Measurements from ENCODE around the gene IRX4. TPM values are rescaled to one million over a fixed set of nuclear protein-coding genes. Genes with fewer than 3 reads are reported as not detected.

The IRX4 gene
- total RNA-seq, 2 donors from 2014 or later = not detected

DNA sequence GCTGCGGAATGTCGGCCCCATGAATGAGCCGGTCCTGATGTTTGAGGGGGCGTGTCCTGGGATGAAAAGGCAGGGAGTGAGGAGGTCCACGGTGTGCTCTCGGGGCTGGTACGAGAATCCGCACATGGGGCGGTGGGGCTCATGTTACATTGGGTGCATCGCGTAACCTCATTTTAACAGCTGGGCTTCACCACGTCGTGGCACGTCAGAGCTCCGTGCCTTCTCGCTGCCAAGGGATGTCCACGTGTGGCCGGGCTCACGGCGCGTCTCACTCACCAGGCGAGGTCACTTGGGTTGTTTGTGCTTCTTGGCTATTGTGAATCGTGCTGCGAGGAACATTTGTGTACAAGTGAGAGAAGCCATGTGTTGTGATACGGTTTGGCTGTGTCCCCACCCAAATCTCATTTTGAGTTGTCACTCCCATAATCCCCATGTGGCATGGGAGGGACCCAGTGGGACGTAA lies 29.1 kb upstream of the IRX4 start:
- TF ChIP-seq, protein P1, sequence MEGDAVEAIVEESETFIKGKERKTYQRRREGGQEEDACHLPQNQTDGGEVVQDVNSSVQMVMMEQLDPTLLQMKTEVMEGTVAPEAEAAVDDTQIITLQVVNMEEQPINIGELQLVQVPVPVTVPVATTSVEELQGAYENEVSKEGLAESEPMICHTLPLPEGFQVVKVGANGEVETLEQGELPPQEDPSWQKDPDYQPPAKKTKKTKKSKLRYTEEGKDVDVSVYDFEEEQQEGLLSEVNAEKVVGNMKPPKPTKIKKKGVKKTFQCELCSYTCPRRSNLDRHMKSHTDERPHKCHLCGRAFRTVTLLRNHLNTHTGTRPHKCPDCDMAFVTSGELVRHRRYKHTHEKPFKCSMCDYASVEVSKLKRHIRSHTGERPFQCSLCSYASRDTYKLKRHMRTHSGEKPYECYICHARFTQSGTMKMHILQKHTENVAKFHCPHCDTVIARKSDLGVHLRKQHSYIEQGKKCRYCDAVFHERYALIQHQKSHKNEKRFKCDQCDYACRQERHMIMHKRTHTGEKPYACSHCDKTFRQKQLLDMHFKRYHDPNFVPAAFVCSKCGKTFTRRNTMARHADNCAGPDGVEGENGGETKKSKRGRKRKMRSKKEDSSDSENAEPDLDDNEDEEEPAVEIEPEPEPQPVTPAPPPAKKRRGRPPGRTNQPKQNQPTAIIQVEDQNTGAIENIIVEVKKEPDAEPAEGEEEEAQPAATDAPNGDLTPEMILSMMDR (IDR thresholded peaks at IDR 0.05) = no peak
- H3K4me3 ChIP-seq = no peak overlapping the region
- no peaks in the 10 kb centered on the region for H3K36me3 ChIP-seq
- no peaks in the 10 kb centered on the region for H3K4me1 ChIP-seq
- no peak overlapping the region for H3K27ac ChIP-seq
- H3K9ac ChIP-seq (ENCODE audit: low read depth in 2 of 2, low read length in 2 of 2) = no peak overlapping the region
- H3K9me3 ChIP-seq = no peaks in the 10 kb centered on the region
- no peaks in the 10 kb centered on the region for H3K27me3 ChIP-seq
- no peak for DNase-seq
- intact Hi-C loops (cut with DNase I) = no loop called here

DNA sequence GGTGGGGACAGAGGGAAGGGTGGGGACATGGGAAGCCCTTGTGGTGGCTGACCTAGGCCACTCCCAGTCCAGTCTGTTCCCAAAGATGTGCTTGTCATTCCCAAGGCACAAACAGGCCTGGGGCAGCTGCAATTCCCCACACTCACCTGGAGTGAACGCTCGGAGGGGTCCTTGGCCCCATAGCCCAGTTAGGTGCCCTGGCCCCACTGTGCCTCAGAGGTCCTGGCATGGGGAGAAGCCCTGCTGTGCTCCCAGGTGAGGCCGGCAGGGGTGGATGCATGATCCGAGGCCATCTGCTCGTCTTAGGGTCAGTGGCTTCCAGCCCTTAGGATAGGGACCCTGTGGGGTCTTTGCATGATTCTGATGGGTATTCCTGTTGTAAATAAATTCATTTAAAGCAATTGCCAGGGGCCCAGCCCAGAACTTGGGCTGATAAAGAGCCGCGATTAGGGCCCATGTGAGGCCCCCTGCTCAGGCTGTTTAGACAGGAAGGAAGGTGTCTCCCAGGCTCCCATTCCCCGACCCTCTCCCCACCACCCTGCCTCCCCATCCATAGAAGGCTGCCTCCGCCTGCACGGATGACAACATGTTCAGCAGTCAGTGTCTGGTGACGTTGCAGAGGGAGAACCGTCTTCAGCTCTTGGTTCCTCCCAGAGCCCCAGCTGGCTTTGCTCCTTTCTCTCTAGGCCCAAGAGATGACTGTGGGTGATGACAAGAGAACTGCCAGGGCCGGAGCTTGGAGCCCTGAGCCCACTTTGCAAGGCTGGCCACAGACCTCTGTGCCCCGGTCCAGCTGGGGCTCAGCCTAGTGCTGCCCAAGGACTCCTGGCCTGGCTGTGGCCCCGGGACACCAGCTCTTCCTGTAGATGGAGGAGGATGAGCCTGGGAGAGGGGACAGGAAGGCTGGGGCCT lies 28.4 kb upstream of the IRX4 start:
- Histone ChIP-seq H3K9me3 (no peaks in the 10 kb centered on the region), H3K27ac (no peak overlapping the region), H3K9ac (ENCODE audit: low read depth in 2 of 2, low read length in 2 of 2) (no peak overlapping the region), H3K27me3 (no peaks in the 10 kb centered on the region), H3K4me1 (no peaks in the 10 kb centered on the region), H3K36me3 (no peaks in the 10 kb centered on the region), H3K4me3 (no peak overlapping the region)
- intact Hi-C loops (cut with DNase I) = no loop called here
- TF ChIP-seq, protein P1 (IDR thresholded peaks at IDR 0.05) = no peak
- DNase-seq = no peak

DNA sequence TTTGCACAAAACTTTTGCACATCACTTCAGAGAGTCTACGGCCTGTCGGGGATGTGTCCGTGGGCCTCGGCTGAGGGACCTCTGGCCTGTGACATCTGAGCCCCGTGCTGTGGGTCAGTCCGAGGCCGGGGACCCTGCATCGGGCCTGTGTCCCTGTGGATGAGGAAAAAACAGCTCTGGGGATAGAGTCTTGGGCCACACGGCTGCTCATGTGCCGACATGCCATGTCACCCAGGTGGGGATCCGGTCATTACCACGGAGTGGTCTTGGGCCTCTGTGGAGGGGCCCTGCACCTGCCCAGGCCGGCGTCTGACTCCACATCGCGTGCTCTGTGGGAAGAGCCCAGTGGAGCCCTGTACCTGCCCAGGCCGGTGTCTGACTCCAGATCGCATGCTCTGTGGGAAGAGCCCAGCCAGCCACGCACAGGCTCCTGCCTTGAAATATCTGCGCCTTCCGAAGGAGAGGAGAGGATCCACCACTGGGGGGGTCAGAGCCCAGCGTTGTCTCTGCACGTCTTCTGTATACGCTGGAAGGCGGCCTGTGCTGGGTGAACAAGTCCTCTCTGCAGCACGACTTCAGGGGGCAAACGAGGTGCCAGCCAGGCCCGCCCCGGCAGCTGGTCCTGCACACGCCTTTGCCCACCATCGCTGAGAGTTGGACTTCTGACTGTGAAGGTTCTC lies 27.5 kb upstream of the IRX4 start:
- H3K9ac ChIP-seq (ENCODE audit: low read depth in 2 of 2, low read length in 2 of 2) = no peak overlapping the region
- H3K4me1 ChIP-seq = no peaks in the 10 kb centered on the region
- DNase-seq = no peak
- H3K4me3 ChIP-seq = no peak overlapping the region
- TF ChIP-seq, protein P1 (IDR thresholded peaks at IDR 0.05) = no peak
- intact Hi-C loops (cut with DNase I) = no loop called here
- no peak overlapping the region for H3K27ac ChIP-seq
- H3K36me3 ChIP-seq = no peaks in the 10 kb centered on the region
- H3K27me3 ChIP-seq = no peaks in the 10 kb centered on the region
- H3K9me3 ChIP-seq = no peaks in the 10 kb centered on the region

DNA sequence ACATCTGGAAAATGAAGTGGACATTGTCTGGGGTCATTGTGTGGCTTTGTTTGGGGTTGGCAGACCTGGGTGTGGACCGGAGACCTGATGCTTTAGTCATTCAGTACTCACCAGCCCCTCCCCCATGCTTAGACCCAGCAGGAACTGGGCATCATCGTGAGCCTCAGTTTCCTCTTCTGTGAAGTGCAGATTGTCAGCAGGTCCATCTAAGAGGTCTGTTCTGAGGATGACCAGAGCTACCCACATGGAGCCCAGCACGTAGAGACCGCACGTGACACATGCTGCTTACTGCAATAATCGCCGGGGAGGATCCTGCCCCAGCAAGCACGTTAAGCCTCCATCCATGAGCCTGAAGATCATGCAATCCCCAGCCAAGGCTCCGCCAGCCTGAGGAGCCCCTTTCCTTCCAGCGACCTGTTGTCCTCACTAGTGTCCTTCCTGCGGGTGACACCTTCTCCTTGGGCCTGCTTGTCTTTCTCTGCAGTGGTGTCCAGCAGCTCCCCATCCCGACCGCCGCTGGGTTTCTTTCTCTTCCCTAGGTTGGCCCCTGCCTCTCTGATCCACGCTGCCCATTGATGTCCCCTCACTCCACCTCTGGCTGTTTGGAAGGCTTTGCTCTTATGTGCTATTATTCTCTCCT lies 26.7 kb upstream of the IRX4 start:
- Histone ChIP-seq H3K27ac (no peak overlapping the region), H3K36me3 (no peaks in the 10 kb centered on the region), H3K9me3 (no peaks in the 10 kb centered on the region), H3K9ac (ENCODE audit: low read depth in 2 of 2, low read length in 2 of 2) (no peak overlapping the region), H3K4me1 (no peaks in the 10 kb centered on the region), H3K27me3 (no peaks in the 10 kb centered on the region), H3K4me3 (no peak overlapping the region)
- intact Hi-C loops (cut with DNase I) = no loop called here
- TF ChIP-seq, protein P1 (IDR thresholded peaks at IDR 0.05) = no peak
- no peak for DNase-seq

DNA sequence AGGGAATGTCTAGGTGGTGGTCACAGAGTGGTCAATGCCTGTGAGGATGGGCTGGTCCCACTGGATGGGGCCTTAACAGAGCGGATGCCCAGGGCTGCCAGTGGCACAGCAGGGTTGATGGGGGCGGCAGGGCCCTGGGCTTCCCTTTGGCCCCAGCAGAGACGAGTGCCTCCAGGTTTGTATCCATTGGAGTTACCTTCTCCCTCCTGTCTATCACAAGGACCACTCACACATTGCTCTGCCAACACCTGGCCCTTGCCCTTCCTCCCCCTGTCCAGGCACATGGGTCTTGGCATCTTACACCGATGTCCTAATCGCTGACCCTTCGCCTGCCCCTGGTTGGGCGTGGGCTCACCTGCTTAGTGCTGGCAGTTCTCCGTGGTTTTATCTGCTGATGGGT lies 26.2 kb upstream of the IRX4 start:
- Histone ChIP-seq H3K27me3 (no peaks in the 10 kb centered on the region), H3K4me3 (no peak overlapping the region), H3K9me3 (no peaks in the 10 kb centered on the region), H3K9ac (ENCODE audit: low read depth in 2 of 2, low read length in 2 of 2) (no peak overlapping the region), H3K27ac (no peak overlapping the region), H3K4me1 (no peaks in the 10 kb centered on the region), H3K36me3 (no peaks in the 10 kb centered on the region)
- no peak for DNase-seq
- TF ChIP-seq, protein P1 (IDR thresholded peaks at IDR 0.05) = no peak
- intact Hi-C loops (cut with DNase I) = no loop called here
